NCI-H510A treated with DMSO at 0.1 percent for 48 hours (cell line): Measurements from ENCODE around the gene PRPF38B.
A peak's percentile ranks its signal among the peaks of the same experiment; 100 is the strongest.

Experiments used
- DNase-seq: peaks from one replicate; lab custom pipeline; 2025; lab: John Stamatoyannopoulos, UW

The PRPF38B gene

DNA sequence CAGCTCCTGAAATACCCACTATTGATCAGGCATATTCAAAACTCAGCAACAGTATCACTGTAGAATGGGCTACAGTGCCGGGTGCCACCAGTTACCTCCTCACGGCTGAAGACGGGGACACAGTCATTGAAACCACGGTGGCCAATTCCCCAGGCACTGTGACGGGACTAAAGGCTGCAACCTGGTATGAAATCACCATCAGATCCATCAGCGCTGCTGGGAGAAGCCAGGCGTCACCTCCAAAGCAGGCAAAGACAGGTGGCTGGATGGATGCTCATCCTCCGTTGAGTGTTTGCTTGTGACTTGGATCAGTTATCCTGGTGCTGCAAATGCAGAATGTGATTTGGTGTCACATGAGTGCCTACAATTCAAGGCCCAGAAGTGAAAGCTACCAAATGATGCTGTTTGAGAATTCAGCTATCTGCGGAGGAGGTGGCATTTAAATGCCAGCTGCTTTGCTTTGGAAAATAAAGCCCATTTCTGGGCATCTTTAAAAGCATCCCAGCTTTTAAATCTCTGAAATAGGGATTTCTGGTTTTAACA lies 25.7 kb downstream of the PRPF38B start:
- DNase-seq, result no peak

DNA sequence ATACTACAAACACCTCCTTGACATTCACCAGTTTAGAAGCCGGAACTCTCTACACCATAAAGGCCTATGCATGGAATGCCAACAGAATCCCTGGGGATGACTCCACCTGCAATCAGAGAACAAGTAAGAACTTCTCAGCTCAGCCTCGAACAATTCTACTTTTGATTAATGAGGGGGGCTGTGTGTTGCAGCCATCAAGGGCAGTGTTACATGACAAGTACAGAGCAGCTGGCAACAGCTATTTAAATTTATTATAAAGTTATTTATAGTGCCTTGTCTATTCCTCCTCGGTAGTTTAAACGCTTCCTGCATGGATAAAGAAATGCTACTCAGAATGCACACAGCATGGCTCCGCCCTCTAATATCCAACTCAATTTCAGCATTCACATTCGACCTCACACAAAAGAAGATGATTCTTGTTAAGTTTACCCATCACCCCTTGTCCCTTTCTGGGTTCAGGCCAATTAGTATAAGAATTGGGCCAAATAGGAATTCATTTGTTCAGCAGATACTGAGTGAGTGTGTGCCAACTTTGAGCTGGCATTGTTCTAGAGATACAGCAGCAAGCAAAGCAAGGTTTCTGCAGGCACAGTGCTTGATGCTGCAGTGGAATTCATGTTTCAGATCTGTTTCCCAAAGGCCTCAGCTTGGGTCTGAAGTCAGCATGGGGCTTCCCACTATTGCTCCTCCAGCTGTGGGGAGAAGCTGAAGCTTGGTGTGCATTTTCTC lies 27.0 kb downstream of the PRPF38B start:
- no peak for DNase-seq

DNA sequence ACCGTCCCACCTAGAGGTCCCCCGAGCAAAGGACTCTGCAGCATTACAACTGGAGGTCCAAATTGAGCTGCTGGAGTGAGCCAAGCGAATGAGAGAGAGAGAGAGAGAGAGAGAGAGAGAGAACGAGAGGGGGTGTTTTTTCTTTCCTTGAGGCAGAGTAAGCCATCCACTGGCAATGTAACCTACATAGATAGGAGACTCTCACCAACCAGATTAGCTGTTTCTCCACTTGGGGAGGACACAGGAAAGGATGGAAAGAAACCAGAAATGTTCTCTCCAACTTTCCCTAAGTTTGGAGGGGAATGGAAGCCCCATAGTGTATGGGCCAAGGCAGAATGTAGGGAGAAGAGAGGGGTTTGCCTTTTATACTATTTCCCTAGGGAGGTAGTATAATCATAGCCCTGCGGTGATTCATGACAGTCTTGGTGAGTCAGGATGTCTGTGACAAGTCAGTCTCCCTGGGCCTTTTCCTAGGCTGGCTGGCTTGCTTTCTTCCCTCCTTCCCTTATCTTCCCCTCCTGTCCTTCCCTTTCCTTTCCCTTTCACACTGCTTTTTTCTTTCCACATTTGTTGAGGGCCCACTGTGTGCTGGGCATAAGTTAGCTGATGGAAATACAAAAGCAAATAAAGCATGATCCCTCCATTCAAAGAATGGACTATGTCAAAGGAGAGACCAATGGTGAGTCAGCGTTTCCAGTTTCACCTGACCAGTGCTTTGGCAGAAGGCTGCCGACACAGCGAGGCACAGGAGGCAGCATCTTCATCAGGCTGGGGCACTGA lies 27.7 kb downstream of the PRPF38B start:
- DNase-seq, result no peak

DNA sequence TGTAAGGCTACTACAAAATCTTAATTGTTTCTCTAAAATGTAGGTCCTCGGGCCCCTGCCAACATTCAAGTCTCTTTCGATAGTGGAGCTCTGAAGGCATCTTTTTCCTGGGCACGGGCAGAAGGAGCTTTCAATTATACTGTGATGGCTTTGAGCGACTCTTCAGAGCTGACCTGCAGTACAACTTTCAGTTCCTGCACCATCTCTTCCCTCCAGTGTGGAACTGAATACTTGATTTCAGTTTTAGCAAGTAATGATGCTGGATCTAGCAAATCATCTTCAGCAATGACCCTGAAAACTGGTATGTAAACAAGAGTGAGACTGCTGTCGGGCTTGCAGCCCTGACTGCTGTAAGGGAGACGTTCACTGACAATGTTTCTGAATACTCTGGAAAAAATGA lies 30.2 kb downstream of the PRPF38B start:
- DNase-seq, result no peak

DNA sequence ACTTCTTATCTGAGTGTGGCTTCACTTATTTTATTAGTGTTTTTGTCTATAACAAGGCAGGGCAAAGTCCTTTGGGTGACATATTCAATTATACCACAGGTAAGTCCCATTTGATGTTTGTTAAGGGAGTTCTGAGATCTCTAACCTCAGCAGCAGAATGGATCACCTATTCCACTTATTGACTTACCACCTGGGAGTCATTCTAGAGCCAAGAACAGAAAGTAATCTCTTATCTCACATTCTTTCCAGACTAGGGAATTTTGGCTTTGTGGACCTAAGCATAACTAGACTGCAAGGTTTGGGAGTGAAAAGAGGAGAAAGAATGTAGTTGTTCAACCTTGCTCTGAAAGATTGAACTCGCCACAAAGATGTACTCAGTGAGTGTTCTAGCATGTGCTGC lies 33.8 kb downstream of the PRPF38B start:
- DNase-seq, result no peak

DNA sequence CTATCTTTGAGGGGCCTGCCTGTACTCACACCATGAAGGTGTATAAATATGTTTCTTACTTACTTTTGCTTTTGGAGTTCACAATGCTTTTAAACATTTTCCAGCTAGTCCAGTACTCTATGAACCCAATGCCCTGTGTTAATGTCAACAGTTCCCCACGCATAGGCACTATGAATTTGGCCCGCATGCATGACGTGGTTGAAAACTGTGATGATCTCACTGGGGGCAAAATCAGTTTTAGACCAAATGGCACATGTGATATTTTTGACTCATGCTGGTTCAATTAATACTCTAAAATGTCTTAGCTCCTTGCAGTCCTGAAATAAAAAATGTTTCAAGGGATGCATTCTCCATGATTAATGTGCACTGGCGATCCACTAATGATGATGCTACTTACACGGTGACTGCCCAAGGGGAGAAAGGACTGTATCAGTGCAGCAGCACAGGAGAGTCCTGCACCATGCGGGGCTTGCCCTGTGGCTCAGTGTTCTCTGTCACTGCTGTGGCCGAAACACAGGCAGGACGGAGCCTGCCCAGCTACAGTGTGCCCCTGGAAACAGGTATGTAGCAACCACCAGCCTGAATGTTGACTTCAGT lies 36.3 kb downstream of the PRPF38B start:
- DNase-seq, result no peak

DNA sequence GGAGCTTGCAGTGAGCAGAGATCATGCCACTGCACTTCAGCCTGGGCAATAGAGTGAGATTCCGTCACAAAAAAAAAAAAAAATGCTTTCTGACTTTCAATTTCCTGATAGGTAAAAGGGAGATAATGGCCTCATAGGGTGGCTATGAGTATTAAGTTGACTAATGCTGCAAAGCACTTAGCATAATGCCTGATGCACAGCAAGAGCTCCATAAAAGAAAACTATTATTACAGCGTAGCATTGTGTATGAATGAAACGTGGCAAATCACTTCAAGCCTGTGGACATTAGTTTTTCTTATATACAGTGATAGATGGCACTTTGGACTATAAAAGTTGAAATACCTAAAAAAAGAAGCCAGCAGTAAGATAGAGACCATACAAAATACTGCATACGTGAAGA lies 37.4 kb downstream of the PRPF38B start:
- DNase-seq, result no peak

DNA sequence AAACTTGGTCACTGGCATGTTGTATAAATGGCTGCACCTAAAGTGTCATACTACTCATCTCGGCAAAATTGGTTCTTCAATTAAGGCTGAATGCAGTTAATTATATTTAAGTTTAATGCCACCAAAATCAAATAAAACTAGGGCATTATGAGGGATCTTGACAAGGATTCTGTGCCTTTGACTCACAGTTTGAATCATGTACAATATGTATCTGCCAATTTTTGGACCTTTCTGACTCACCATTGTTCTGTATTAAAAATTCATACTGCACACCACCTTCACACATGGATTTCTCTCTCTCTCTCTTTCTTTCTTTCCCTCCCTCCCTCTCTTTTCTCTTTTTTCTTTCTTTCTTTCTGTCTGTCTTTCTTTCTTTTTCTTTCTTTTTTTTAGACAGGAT lies 40.3 kb downstream of the PRPF38B start:
- no peak for DNase-seq

DNA sequence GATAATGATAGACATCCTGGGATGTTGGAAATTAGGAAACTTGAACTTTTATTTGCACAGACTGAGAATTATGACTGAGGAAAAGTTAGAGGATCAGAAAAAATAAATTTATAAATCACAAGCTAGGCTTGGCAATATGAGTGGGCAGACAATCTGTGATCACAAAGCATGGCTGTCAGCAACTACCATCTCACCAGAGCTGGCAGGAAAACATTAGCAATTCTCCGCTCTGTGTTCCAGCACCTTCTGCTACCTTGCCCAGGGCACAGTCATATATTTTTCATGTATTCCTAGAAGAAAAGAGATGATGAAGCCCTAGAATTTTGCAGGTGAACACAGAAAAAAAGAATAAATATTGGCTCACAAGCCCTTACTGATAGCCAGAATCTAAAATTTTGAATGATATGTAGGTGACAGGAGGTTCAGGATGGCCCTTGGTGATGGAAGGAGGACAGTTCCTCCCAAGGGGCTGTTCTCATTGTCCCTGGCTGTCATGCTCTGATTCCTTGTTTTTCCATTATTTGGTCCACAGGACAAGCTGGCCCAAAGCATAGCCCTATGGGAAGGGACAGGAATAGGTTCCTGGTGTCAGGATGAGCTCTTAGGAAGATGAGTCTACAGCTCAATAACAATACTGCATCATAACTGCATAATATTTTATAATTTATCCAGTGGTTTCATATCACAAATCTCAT lies 42.2 kb downstream of the PRPF38B start:
- no peak for DNase-seq

DNA sequence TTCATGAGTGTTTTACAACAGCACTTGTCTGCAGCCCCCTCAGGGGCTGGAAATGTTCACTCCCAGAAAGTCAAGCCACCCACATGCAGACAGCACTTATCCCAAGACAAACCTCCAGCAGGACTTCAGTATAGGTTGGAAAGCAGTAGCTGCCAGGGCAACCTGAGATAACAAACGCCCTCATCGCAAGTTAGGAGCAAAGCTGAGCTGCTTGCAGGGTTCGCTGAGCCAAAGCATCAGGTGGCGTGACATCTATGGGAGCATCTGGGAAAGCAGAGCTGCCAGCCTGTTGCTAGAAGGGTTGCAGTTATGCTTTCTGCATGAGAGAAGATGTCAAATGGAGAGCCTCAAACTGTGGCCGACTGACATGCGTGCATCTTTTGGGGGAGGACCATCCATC lies 50.1 kb downstream of the PRPF38B start:
- DNase-seq, result no peak

DNA sequence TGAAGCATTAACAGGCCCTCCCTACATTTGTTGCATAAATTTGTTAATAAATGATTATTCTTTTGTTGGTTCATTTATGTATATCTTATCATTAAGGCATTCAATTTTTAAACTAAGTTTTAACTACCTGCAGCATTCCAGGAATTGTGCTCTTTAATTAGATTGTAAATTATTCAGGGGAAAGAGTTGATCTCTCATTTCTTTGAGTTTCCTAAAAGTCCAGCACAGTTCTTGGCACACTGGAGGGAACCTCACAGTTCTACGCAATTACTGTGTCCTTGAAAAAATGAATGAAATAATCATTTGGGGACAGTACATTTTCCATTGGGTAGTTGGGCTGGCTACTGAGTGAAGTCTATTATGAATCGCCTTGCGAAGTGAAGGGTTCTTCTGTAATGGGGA lies 53.9 kb downstream of the PRPF38B start:
- DNase-seq, result no peak

DNA sequence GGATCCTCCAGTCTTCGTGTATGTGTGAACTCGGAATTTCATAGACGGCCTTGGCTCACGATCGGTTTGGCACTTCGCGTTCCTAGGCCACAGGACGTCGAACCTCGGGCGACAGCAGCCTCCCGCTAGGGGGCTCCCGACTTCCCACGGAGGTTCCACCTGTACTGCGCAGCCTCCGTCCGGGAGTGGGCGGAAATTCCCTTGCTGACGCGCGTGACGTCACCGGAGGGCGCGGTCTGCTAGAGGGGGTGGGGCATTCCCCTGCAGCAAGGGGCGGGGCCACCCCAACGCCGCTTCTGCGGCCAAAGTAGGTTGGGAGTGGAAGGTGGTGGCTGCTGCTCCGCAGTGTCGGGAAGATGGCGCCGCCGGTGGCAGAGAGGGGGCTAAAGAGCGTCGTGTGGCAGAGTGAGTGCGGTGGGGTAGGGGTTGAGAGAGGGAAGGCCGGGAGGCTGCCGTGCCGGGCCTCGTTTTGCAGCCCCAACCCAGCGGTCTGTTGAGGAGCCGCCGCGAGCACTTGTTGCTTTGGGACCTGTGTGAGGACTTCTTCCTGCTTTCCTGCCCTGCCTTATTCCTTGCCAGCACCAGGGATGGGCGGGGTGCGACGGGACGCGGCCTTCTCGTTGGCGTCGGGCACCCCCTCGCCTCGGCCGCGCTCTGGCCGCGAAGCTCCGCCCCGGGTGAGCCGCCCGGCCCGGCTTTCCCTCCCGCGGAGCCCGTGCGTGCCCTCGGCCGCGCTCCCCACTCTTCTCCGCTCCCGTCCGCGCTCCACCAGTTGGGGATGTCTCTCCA lies 54.5 kb downstream of the PRPF38B start, which contains the start of gene STXBP3:
STXBP3 (plus strand) TSS at position 293 of the 789 bp plus-strand sequence; CDS start at position 357, 64 bp downstream.
- peak; percentile 94 for DNase-seq

DNA sequence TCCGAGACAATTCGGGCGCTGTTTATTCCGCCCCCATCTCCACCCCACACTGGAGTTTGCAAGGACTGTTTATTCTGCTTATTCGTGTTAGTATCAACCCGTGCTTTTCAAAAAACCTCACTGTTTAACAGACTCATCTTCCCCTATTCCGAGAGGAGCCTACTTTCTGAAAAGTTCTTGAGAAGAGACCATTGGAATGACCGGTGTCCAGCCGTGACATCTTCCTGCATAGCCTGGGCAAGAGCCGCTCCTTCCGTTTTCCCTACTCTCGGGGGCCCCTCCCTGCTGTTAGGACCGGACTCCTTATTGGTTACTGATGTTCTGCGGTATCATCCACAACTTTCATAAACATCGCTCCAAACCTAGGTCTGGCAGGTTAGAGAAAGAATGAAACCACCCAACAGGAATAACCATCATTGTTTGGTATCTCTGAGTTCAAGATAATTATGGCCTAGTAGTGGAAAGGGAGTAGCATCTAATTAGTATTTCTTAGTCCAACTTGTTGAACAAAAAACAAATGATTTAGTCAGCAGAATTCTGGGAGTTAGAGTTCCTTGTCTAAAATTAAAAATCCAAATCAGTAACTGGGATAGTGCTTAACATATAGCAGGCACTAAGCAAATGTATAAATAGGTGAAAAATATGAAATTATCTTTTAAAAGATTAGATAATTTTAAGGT lies 55.2 kb downstream of the PRPF38B start:
- peak; percentile 79 for DNase-seq

DNA sequence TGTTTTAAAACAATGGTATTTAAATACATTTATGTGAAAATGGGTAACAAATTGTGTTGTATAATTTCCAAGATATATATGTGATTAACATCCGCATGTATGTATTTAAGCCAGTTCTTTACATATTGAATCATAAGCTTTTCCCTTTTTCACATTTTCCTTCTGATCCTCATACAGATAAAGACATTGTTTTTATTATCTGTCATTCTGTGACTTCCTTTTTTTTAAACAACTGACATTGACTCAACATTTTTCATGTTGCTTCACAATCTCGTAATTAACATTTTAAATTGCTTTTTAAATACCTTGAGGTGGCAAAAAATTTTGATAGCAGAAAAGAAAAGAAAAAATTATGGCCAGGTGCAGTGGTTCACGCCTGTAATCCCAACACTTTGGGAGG lies 55.8 kb downstream of the PRPF38B start:
- no peak for DNase-seq

DNA sequence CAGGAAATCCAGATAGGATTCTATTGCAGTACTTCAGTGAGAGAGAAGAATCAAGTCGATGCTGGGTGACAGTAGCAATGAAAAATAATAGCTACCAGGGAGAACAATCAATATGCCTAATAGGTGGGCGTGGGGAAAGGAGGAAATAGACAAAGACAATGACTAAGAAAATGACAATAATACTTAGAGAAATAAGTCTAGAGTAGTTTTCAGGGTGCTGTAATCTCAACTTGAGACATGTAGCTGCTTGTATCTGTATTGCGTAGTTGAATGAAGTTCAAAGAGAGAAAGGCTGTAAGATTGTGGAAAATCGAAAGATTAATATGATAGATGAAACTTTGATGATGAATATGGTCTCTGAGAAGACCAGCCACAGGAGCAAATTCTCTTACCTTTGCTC lies 57.0 kb downstream of the PRPF38B start:
- no peak for DNase-seq

DNA sequence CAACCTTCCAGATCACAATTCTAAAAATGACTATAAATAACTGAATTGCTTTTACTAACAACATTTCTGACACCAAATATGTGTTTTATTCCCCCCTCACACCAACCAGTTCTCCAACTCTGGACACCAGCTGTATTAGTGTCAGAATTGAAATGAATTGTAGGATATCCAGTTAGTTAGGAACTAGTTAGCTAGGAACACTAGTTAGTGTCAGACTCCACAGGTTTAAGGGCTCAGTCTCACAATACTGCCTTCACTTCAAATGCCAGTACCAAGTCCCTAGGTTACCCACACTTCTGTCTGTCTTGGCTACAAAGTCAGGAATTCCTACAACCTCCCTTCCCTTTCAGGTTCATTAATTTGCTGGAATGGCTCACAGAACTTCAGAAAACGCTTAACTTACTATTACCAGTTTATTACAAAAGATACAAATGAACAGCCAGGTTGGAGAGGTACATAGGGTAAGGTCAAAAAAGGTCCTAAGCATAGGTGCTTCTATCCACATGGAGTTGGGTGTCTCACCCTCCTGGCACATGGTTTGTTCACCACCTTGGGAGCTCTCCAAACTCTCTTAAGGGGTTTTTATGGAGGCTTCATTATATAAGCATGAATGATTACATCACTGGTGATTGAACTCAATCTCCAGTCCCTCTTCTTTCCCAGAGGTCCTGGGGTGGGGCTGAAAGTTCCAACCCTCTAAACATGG lies 58.5 kb downstream of the PRPF38B start:
- DNase-seq, result no peak
